H9 (cell line): ENCODE data around the gene CCDC88A. TPM values are rescaled to one million over a fixed set of nuclear protein-coding genes. Genes with fewer than 3 reads are reported as not detected.

ENCODE experiments used
- DNase-seq: peaks from one replicate; pipeline ENCODE4 v3.0.0-alpha.2; 2017
- H2AFZ ChIP-seq: one replicate; pipeline ENCODE4 v1.6.1; 2013; ENCODE audit warnings: mild to moderate bottlenecking, low read length, control low read depth, moderate library complexity
- H2AK5ac ChIP-seq: 2 replicates; pipeline ENCODE4 v1.6.1; 2013; ENCODE audit warnings: low read length, control low read depth, mixed read lengths; ENCODE audit not compliant: insufficient read length
- H2BK120ac ChIP-seq: one replicate; pipeline ENCODE4 v1.6.1; 2013; ENCODE audit warnings: low read depth, mild to moderate bottlenecking, low read length, control low read depth, inconsistent platforms; ENCODE audit not compliant: poor library complexity, severe bottlenecking
- H2BK12ac ChIP-seq: 2 replicates; pipeline ENCODE4 v1.6.1; 2013; ENCODE audit warnings: low read length, control low read depth, mixed read lengths, low read depth; ENCODE audit not compliant: insufficient read length
- H2BK15ac ChIP-seq: 2 replicates; pipeline ENCODE4 v1.6.1; 2013; ENCODE audit warnings: low read depth, low read length, control low read depth
- H2BK20ac ChIP-seq: one replicate; pipeline ENCODE4 v1.6.1; 2013; ENCODE audit warnings: low read depth, mild to moderate bottlenecking, low read length, control low read depth, inconsistent platforms; ENCODE audit not compliant: poor library complexity, severe bottlenecking
- H2BK5ac ChIP-seq: 2 replicates; pipeline ENCODE4 v1.6.1; 2013; ENCODE audit warnings: low read length, control low read depth, mixed read lengths; ENCODE audit not compliant: insufficient read length
- H3K14ac ChIP-seq: 2 replicates; pipeline ENCODE4 v1.6.1; 2013; ENCODE audit warnings: low read length, control low read depth; ENCODE audit not compliant: insufficient read depth
- H3K18ac ChIP-seq: 2 replicates; pipeline ENCODE4 v1.6.1; 2013; ENCODE audit warnings: low read depth, mild to moderate bottlenecking, mixed read lengths, low read length, control low read depth; ENCODE audit not compliant: insufficient read length
- H3K23ac ChIP-seq: 2 replicates; pipeline ENCODE4 v1.6.1; 2013; ENCODE audit warnings: low read length, control low read depth, mixed read lengths, low read depth; ENCODE audit not compliant: insufficient read length
- H3K23me2 ChIP-seq: 2 replicates; pipeline ENCODE4 v1.6.1; 2013; ENCODE audit warnings: low read depth, mild to moderate bottlenecking, mixed read lengths, low read length, control low read depth; ENCODE audit not compliant: insufficient read length, poor library complexity, severe bottlenecking
- H3K27ac ChIP-seq: 2 replicates; pipeline ENCODE4 v1.5.1; 2013; ENCODE audit warnings: low read length, control low read depth, mixed read lengths, low read depth; ENCODE audit not compliant: insufficient read length
- H3K27me3 ChIP-seq: 2 replicates; pipeline ENCODE4 v1.6.1; 2013; ENCODE audit warnings: low read length, control low read depth, inconsistent platforms; ENCODE audit not compliant: insufficient read depth
- H3K4ac ChIP-seq: 2 replicates; pipeline ENCODE4 v1.6.1; 2013; ENCODE audit warnings: low read depth, mild to moderate bottlenecking, control low read depth, inconsistent platforms, low read length, moderate library complexity
- H3K4me1 ChIP-seq: 2 replicates; pipeline ENCODE4 v1.6.1; 2013; ENCODE audit warnings: low read length, control low read depth, inconsistent platforms; ENCODE audit not compliant: insufficient read depth
- H3K4me2 ChIP-seq: 2 replicates; pipeline ENCODE4 v1.6.1; 2013; ENCODE audit warnings: low read length, control low read depth, mixed read lengths; ENCODE audit not compliant: insufficient read length, insufficient read depth
- H3K56ac ChIP-seq: 2 replicates; pipeline ENCODE4 v1.6.1; 2013; ENCODE audit warnings: low read depth, mild to moderate bottlenecking, mixed read lengths, low read length, control low read depth; ENCODE audit not compliant: insufficient read length
- H3K79me1 ChIP-seq: 2 replicates; pipeline ENCODE4 v1.6.1; 2013; ENCODE audit warnings: low read depth, mild to moderate bottlenecking, moderate library complexity, low read length, control low read depth, inconsistent platforms; ENCODE audit not compliant: insufficient read depth, poor library complexity, severe bottlenecking
- H3K79me2 ChIP-seq: 2 replicates; pipeline ENCODE4 v1.6.1; 2013; ENCODE audit warnings: low read length, control low read depth, inconsistent platforms; ENCODE audit not compliant: insufficient read depth
- H3K9ac ChIP-seq: 2 replicates; pipeline ENCODE4 v1.6.1; 2013; ENCODE audit warnings: low read length, control low read depth, mixed read lengths; ENCODE audit not compliant: insufficient read length; ENCODE audit errors: extremely low read depth
- H3K9me3 ChIP-seq: one replicate; pipeline ENCODE4 v1.6.1; 2013; ENCODE audit warnings: low read depth, low read length, inconsistent platforms; ENCODE audit not compliant: control insufficient read depth
- H3T11ph ChIP-seq: one replicate; pipeline ENCODE4 v1.6.1; 2013; ENCODE audit warnings: mild to moderate bottlenecking, low read length, control low read depth, inconsistent platforms
- H4K20me1 ChIP-seq: one replicate; pipeline ENCODE4 v1.6.1; 2013; ENCODE audit not compliant: control insufficient read depth, insufficient read length, insufficient read depth
- H4K5ac ChIP-seq: 2 replicates; pipeline ENCODE4 v1.6.1; 2013; ENCODE audit warnings: low read depth, mild to moderate bottlenecking, mixed read lengths, low read length, control low read depth; ENCODE audit not compliant: insufficient read length
- H4K8ac ChIP-seq: replicated peaks from 2 replicates; pipeline ENCODE4 v1.6.1; 2013; ENCODE audit warnings: low read length, control low read depth, mixed read lengths, low read depth; ENCODE audit not compliant: insufficient read length
- H4K91ac ChIP-seq: 2 replicates; pipeline ENCODE4 v1.6.1; 2013; ENCODE audit warnings: low read depth, mild to moderate bottlenecking, moderate library complexity, mixed read lengths, low read length, control low read depth; ENCODE audit not compliant: insufficient read length
- H3K27ac Mint-ChIP-seq, 3 experiments: 2 replicates in 2 of 3; 3 replicates in 1 of 3; pipeline ENCODE4 v1.8.0; 2020 to 2021; ENCODE audit warnings: mixed read lengths in 3 of 3, mild to moderate bottlenecking in 1 of 3, moderate library complexity in 1 of 3
- H3K27me3 Mint-ChIP-seq: 2 replicates; pipeline ENCODE4 v1.8.0; 2021; ENCODE audit warnings: low read depth, mild to moderate bottlenecking, moderate library complexity, mixed read lengths
- H3K36me3 Mint-ChIP-seq, 3 experiments: 2 replicates in 2 of 3; 3 replicates in 1 of 3; pipeline ENCODE4 v1.8.0; 2020 to 2021; ENCODE audit warnings: low read depth in 3 of 3, mixed read lengths in 3 of 3; ENCODE audit not compliant: insufficient read depth in 1 of 3
- H3K4me1 Mint-ChIP-seq, 2 experiments: 2 replicates each; pipeline ENCODE4 v1.8.0; 2020; ENCODE audit warnings: mixed read lengths in 2 of 2
- H3K4me3 Mint-ChIP-seq, 2 experiments: 2 replicates in 1 of 2; 3 replicates in 1 of 2; pipeline ENCODE4 v1.8.0; 2020 to 2021; ENCODE audit warnings: mild to moderate bottlenecking in 2 of 2, mixed read lengths in 2 of 2, moderate library complexity in 1 of 2
- H3K9me3 Mint-ChIP-seq, 2 experiments: 2 replicates in 1 of 2; 3 replicates in 1 of 2; pipeline ENCODE4 v1.8.0; 2020; ENCODE audit warnings: mild to moderate bottlenecking in 2 of 2, mixed read lengths in 2 of 2, moderate library complexity in 1 of 2
- CTCF ChIP-seq: fragments of 200-600 bp; sonication (generic); conservative IDR thresholded peaks from 3 replicates; pipeline ENCODE4 v1.8.0; 2021; ENCODE audit warnings: antibody characterized with exemption, mild to moderate bottlenecking
- total RNA-seq: library from RNA; stranded (reverse); gene quantifications from 2 replicates; pipeline ENCODE4 v1.2.1, GENCODE V29; 2021

CCDC88A gene
- total RNA-seq, 1 experiment from 2014 or later, result 91.8 TPM

DNA sequence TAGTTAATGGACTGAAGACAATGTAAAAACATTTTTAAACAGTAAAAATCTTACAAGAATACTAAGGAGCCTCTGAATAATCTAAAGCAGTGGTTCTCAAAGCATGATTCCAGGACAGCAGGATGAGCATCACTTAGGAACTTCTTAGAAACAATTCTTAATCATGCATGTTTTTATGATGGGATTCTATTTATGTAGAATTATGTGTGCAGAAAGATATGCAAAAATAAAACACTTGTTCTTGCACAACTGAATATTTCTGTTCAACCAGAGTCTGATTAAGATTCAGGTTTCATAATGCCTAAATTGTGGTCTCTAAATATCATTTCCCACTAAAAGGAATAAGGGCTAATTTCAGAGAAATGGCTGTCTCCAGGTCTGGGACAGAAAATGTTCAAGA is 81.4 kb downstream of the CCDC88A start:
- no peak overlapping the region for H4K91ac ChIP-seq
- no peaks in the 10 kb centered on the region for H3K23me2 ChIP-seq
- no peaks in the 10 kb centered on the region for H3K79me1 ChIP-seq
- no peak overlapping the region for H3K4ac ChIP-seq
- no peak overlapping the region for H3T11ph ChIP-seq
- Mint-ChIP-seq H3K27ac (no peak overlapping the region), H3K4me3 (no peak overlapping the region), H3K27me3 (no peaks in the 10 kb centered on the region), H3K36me3 (peaks cover 6 to 39% (median 27%) of the 10 kb centered on the region in 3 experiments; a peak in 6 of 7 replicates), H3K4me1 (no peaks in the 10 kb centered on the region), H3K9me3 (no peaks in the 10 kb centered on the region)
- no peak overlapping the region for H3K56ac ChIP-seq
- no peak overlapping the region for H3K9ac ChIP-seq
- no peaks in the 10 kb centered on the region for H3K79me2 ChIP-seq
- no peaks in the 10 kb centered on the region for H3K4me1 ChIP-seq
- H4K5ac ChIP-seq, result no peak overlapping the region
- TF ChIP-seq CTCF, result no peak
- DNase-seq, result no peak
- no peak overlapping the region for H3K23ac ChIP-seq
- H3K27ac ChIP-seq, result no peak overlapping the region
- no peak overlapping the region for H2AK5ac ChIP-seq
- H2BK5ac ChIP-seq, result no peak overlapping the region
- H3K9me3 ChIP-seq, result no peaks in the 10 kb centered on the region
- no peak overlapping the region for H3K14ac ChIP-seq
- no peaks in the 10 kb centered on the region for H3K27me3 ChIP-seq
- no peak overlapping the region for H3K4me2 ChIP-seq
- no peak overlapping the region for H2BK12ac ChIP-seq
- H2BK20ac ChIP-seq, result no peak overlapping the region
- H4K20me1 ChIP-seq, result no peaks in the 10 kb centered on the region
- H3K18ac ChIP-seq, result no peak overlapping the region
- no peak overlapping the region for H4K8ac ChIP-seq
- no peak overlapping the region for H2AFZ ChIP-seq
- H2BK15ac ChIP-seq, result no peak overlapping the region
- no peak overlapping the region for H2BK120ac ChIP-seq
